Activated CD8-positive, alpha-beta memory T cell treated with anti-CD3 and anti-CD28 coated beads, Interleukin-2, amount 50 U/mL, for 1 hour (primary cell): ENCODE measurements around the gene OR4C16.

Source experiments
- DNase-seq: peaks from one replicate; pipeline ENCODE4 v3.0.0-alpha.2; 2020; ENCODE audit errors: extremely low read depth

Gene OR4C16

GRCh38 chr11:55571828-55572227 lies at the start of gene OR4C16:
OR4C16 (plus strand) TSS chr11:55572128; CDS start chr11:55572128, 0 bp downstream.
- no peak for DNase-seq

- DNase-seq: no peak
Measured at GRCh38 chr11:55554169-55554568, 17.8 kb upstream of the OR4C16 start, which contains the start of gene OR4C15. OR4C15 (plus strand) TSS chr11:55554469; CDS start chr11:55554469, 0 bp downstream.

GRCh38 chr11:55572548-55572947 lies 620 bp downstream of the OR4C16 start:
- no peak for DNase-seq

- DNase-seq: no peak
Measured at GRCh38 chr11:55607545-55607944, 35.6 kb downstream of the OR4C16 start, which contains the start of gene OR4C11. OR4C11 (minus strand) TSS chr11:55607645; CDS start chr11:55604373, 3,272 bp downstream.
